ENCODE results near the gene TRIM52. TPM values are rescaled to one million over a fixed set of nuclear protein-coding genes. Genes with fewer than 3 reads are reported as not detected.

TRIM52 gene
- total RNA-seq, 1 donor from 2014 or later: 16.3 TPM

DNA sequence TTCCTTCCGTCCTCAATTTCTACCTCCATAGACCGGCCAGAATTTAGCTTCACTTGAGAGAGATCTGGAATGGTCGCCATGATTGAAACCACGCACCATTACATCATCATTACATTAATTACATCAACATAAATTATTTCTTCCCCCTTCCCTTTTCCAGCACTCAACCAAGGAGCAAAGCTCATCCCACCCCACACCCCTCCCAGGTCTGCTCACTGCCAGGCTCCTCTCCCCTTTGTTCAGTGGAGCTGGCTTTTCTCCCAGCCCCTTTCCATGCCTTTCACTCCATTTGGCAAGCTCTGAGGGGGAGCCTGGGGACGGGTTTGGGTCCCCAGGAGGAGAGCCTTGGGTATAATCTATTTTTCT, 25.6 kb downstream of the TRIM52 start:
- peaks cover 7% of the 10 kb centered on the region for H3K4me1 ChIP-seq
- H3K36me3 ChIP-seq: peaks cover 98% of the 10 kb centered on the region
- H3K4me3 ChIP-seq: no peak overlapping the region
- no peak for DNase-seq
- H3K9me3 ChIP-seq: no peaks in the 10 kb centered on the region
- intact Hi-C loops (cut with DNase I): no loop called here
- ATAC-seq: no peak
- no peaks in the 10 kb centered on the region for H3K27me3 ChIP-seq
- TF ChIP-seq, protein P1, sequence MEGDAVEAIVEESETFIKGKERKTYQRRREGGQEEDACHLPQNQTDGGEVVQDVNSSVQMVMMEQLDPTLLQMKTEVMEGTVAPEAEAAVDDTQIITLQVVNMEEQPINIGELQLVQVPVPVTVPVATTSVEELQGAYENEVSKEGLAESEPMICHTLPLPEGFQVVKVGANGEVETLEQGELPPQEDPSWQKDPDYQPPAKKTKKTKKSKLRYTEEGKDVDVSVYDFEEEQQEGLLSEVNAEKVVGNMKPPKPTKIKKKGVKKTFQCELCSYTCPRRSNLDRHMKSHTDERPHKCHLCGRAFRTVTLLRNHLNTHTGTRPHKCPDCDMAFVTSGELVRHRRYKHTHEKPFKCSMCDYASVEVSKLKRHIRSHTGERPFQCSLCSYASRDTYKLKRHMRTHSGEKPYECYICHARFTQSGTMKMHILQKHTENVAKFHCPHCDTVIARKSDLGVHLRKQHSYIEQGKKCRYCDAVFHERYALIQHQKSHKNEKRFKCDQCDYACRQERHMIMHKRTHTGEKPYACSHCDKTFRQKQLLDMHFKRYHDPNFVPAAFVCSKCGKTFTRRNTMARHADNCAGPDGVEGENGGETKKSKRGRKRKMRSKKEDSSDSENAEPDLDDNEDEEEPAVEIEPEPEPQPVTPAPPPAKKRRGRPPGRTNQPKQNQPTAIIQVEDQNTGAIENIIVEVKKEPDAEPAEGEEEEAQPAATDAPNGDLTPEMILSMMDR (IDR thresholded peaks at IDR 0.05): no peak
- no peak overlapping the region for H3K27ac ChIP-seq

DNA sequence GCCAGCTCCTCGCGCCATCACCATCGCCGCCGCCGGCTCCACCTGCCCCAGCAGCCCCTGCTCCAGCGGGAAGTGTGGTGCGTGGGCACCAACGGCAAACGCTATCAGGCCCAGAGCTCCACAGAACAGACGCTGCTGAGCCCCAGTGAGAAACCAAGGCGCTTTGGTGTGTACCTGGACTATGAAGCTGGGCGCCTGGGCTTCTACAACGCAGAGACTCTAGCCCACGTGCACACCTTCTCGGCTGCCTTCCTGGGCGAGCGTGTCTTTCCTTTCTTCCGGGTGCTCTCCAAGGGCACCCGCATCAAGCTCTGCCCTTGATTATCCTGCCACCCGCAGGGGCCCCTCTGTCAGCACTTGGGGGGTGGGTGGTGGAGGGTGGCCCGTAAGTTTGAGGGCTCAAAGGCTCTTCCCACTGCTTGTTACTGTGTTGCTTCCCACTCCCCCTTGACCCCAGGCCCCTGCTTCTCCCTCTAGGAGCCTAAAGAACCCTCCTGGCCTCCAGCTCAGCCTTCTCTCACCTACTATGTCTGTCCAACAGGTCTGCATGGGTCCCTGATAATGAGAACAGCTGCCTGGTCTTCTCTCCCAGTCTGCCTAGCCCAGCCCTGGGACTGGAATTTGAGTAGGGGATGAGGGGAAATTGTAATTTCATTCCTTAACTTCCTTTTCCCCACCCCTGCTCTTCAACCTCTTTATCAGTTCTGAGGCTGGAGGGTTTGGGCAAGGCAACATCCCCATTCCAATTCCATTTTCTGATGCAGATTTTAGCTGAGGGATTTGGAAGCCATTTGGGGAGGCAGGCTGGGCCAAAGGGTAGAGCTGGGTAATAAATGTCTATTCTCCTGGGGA, 26.3 kb downstream of the TRIM52 start:
- H3K27me3 ChIP-seq: no peaks in the 10 kb centered on the region
- ATAC-seq (peak; percentile 3), DNase-seq (no peak)
- intact Hi-C loops (cut with DNase I): no loop called here
- H3K27ac ChIP-seq: no peak overlapping the region
- no peaks in the 10 kb centered on the region for H3K9me3 ChIP-seq
- peaks cover 92% of the 10 kb centered on the region for H3K36me3 ChIP-seq
- H3K4me1 ChIP-seq: peaks cover under 1% of the 10 kb centered on the region
- H3K4me3 ChIP-seq: no peak overlapping the region
- TF ChIP-seq, protein P1 (IDR thresholded peaks at IDR 0.05): no peak

DNA sequence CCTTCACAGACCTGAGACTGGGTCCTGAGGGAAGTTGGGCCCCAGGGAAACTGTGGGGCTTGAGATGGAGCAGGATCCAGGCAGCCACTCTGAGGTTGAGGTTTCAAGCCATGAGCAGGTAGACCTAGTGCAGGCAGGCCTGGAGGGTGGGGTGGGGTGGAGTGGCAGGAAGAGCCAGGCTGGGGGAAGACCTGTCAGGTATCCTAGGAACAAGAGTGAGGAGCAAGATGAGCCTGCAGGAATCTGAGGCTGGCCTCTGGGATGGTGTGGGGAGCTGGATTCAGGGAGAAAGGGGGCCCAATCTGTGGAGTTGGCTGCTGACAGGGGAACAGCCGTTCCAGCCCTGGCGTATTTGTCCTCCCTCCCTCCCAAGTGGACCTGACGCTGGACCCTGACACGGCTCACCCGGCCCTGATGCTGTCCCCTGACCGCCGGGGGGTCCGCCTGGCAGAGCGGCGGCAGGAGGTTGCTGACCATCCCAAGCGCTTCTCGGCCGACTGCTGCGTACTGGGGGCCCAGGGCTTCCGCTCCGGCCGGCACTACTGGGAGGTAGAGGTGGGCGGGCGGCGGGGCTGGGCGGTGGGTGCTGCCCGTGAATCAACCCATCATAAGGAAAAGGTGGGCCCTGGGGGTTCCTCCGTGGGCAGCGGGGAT, 27.0 kb downstream of the TRIM52 start:
- H3K27ac ChIP-seq: no peak overlapping the region
- no peaks in the 10 kb centered on the region for H3K9me3 ChIP-seq
- no peaks in the 10 kb centered on the region for H3K27me3 ChIP-seq
- TF ChIP-seq, protein P1 (IDR thresholded peaks at IDR 0.05): no peak
- H3K4me1 ChIP-seq: no peaks in the 10 kb centered on the region
- intact Hi-C loops (cut with DNase I): no loop called here
- ATAC-seq: peak; percentile 4
- H3K36me3 ChIP-seq: peaks cover 84% of the 10 kb centered on the region
- H3K4me3 ChIP-seq: no peak overlapping the region
- no peak for DNase-seq

DNA sequence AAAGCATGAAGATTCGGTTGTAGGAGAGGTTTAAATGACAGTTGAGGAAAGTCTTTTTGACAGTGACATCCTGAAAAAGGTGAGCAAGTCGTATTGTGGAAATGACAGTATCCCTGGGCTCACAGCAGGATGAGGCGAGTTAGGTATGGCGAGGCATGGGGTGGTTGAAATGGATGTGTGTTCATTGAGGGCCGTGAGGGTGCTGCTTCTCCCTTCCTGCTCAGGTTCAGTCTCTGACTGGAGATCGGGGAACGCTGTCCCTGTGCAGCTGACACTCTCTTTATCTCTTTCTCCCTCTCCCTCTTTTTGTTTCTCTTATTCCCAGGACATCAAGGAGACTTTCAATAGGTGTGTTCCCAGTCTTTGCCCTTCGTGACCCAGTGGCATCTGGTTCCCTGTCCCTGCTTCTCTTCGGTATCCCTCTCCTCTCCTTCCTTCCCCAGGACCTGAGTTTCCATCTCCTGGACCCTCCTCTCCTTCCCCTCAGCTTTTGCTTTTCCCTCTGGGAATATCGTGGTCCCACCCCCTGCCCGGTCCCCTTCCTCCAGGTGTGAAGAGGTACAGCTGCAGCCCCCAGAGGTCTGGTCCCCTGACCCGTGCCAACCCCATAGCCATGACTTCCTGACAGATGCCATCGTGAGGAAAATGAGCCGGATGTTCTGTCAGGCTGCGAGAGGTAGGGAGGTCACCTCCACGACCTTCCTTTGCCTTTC, 27.7 kb downstream of the TRIM52 start:
- no peak for ATAC-seq

DNA sequence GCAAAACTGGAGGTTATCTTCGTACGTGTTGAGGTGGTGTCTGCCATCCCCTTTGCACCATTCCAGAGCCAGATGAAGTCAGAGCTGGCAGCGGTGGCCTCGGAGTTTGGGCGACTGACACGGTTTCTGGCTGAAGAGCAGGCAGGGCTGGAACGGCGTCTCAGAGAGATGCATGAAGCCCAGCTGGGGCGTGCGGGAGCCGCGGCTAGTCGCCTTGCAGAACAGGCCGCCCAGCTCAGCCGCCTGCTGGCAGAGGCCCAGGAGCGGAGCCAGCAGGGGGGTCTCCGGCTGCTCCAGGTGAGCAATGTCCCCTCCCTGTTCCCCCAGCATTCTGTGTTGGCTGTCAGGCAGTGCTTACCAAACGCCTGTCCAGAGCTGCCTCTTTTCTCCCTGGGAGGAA, 28.4 kb downstream of the TRIM52 start:
- H3K27me3 ChIP-seq: no peaks in the 10 kb centered on the region
- H3K4me3 ChIP-seq: no peak overlapping the region
- no peak for DNase-seq
- no peak for ATAC-seq
- H3K27ac ChIP-seq: no peak overlapping the region
- TF ChIP-seq, protein P1 (IDR thresholded peaks at IDR 0.05): no peak
- intact Hi-C loops (cut with DNase I): no loop called here
- H3K4me1 ChIP-seq: no peaks in the 10 kb centered on the region
- peaks cover 71% of the 10 kb centered on the region for H3K36me3 ChIP-seq
- H3K9me3 ChIP-seq: no peaks in the 10 kb centered on the region

More for the DNA sequence above, 27.7 kb downstream of the TRIM52 start:
- TF ChIP-seq, protein P1 (IDR thresholded peaks at IDR 0.05): no peak
- DNase-seq: no peak
- H3K9me3 ChIP-seq: no peaks in the 10 kb centered on the region
- intact Hi-C loops (cut with DNase I): no loop called here
- H3K4me1 ChIP-seq: no peaks in the 10 kb centered on the region
- H3K36me3 ChIP-seq: peaks cover 77% of the 10 kb centered on the region
- no peak overlapping the region for H3K27ac ChIP-seq
- H3K27me3 ChIP-seq: no peaks in the 10 kb centered on the region
- no peak overlapping the region for H3K4me3 ChIP-seq

All from upper lobe of right lung (tissue), 1 donor.